Activated naive CD8-positive, alpha-beta T cell treated with anti-CD3 and anti-CD28 coated beads, Interleukin-2, amount 10 ng/mL, durations not matched to agents 7 days and 5 days (primary cell): ENCODE measurements around the gene KNTC1. TPM values are rescaled to one million over a fixed set of nuclear protein-coding genes. Genes with fewer than 3 reads are reported as not detected.
"Not testable (repeated sequence)": the region's sequence is repeated elsewhere in the genome, so short reads cannot be mapped to it uniquely, and the experiment has no call there.

ENCODE experiments used
- ATAC-seq: fragments of 150-1000 bp; cut with Tn5 transposase; one replicate; pipeline ENCODE4 v1.10.0; 2021; ENCODE audit warnings: low read depth, moderate library complexity
- POLR2A ChIA-PET: fragments of 350-600 bp; sonication (Branson Sonifier 250); formaldehyde crosslinking; loops from one replicate; lab custom pipeline; 2021; ENCODE audit warnings: antibody characterized with exemption; lab: Charles Lee
- DNase-seq: peaks from one replicate; pipeline ENCODE4 v3.0.0; 2021
- H3K27ac Mint-ChIP-seq: one replicate; pipeline ENCODE4 v1.8.0; 2022; ENCODE audit warnings: mild to moderate bottlenecking, mixed read lengths
- H3K27me3 Mint-ChIP-seq: one replicate; pipeline ENCODE4 v1.8.0; 2022; ENCODE audit warnings: mild to moderate bottlenecking, moderate library complexity, mixed read lengths
- H3K36me3 Mint-ChIP-seq: one replicate; pipeline ENCODE4 v1.8.0; 2021; ENCODE audit warnings: mild to moderate bottlenecking, mixed read lengths
- H3K4me1 Mint-ChIP-seq: one replicate; pipeline ENCODE4 v1.8.0; 2021; ENCODE audit warnings: mixed read lengths
- H3K4me3 Mint-ChIP-seq: one replicate; pipeline ENCODE4 v1.8.0; 2022; ENCODE audit warnings: mild to moderate bottlenecking, moderate library complexity, mixed read lengths
- H3K9me3 Mint-ChIP-seq: one replicate; pipeline ENCODE4 v1.8.0; 2021; ENCODE audit warnings: mixed read lengths
- total RNA-seq, 2 experiments: library from RNA; stranded (reverse); gene quantifications; one replicate each; pipeline ENCODE4 v1.2.3, GENCODE V29; 2021

The KNTC1 gene
- total RNA-seq: 100 to 1,000 TPM; 125 to 130 TPM

- no peak within 1 kb of the TSS for H3K4me3 Mint-ChIP-seq
- no peaks in the 10 kb centered on the region for H3K9me3 Mint-ChIP-seq
- POLR2A ChIA-PET: interaction anchor here (0.6 to 6.4 kb wide), 20 partner anchors 8 to 1075 kb away, joined by 3 to 145 read pairs (median 3); partner anchors contain the start of genes DDX55, DENR, DIABLO and MPHOSPH9
- H3K27ac Mint-ChIP-seq: no peak within 1 kb of the TSS
- H3K36me3 Mint-ChIP-seq: peaks cover 25% of the 10 kb centered on the region
- H3K27me3 Mint-ChIP-seq: no peaks in the 10 kb centered on the region
- ATAC-seq: peak; percentile 91
- peak; percentile 91 for DNase-seq
- peaks cover 34% of the 10 kb centered on the region for H3K4me1 Mint-ChIP-seq
Observed at GRCh38 chr12:122526683-122527477, at the start of gene KNTC1, which contains the start of gene RSRC2. KNTC1 (plus strand) TSS chr12:122527249; CDS start chr12:122530064, 2,815 bp downstream. RSRC2 (minus strand) TSS chr12:122526936; CDS start chr12:122526853, 83 bp downstream.

DNA sequence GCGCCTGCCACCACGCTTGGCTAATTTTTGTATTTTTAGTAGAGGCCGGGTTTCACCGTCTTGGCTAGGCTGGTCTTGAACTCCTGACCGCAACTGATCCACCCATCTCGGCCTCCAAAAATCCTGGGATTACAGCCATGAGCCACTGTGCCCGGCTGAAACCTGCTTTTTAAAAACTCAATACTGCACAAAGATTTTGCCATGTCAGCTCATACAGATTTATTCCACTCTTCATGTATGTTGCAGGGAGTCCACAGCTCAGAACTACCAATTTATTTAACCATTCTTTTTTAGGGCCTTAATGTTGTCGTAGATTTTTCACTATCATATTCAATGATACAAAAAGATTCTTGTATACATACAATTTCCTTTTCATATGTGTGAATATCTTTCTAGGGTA is 46.3 kb upstream of the KNTC1 start:
- Mint-ChIP-seq H3K4me3 (no peak overlapping the region), H3K4me1 (peaks cover 3% of the 10 kb centered on the region), H3K36me3 (peaks cover 43% of the 10 kb centered on the region), H3K9me3 (no peaks in the 10 kb centered on the region), H3K27me3 (no peaks in the 10 kb centered on the region), H3K27ac (no peak overlapping the region)
- no peak for DNase-seq
- ATAC-seq: no peak
- POLR2A ChIA-PET: no interaction called here

DNA sequence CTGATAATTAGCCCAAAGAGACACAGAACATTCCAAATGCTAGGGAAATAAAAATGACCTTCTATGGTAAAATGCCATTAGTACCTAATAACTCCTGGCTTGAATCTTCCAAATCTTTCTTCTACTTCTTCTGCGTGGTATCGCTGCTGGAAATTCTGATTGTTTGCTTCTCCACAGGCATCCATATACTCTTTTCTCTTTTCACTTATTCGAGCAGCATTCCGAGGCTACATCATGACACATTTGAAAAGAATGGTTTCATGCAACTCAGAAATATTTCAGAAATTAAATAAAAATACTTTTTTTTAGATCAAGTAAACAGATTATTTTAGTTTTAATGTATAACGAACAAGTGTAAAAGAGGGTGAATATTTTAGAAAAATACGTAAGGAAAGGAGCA is 45.2 kb upstream of the KNTC1 start:
- Mint-ChIP-seq H3K4me1 (peaks cover 3% of the 10 kb centered on the region), H3K9me3 (no peaks in the 10 kb centered on the region), H3K27me3 (no peaks in the 10 kb centered on the region), H3K27ac (no peak overlapping the region), H3K4me3 (no peak overlapping the region), H3K36me3 (peaks cover 39% of the 10 kb centered on the region)
- ATAC-seq: no peak
- DNase-seq: no peak
- POLR2A ChIA-PET: no interaction called here

- no peak for ATAC-seq
- Mint-ChIP-seq H3K27ac (no peak overlapping the region), H3K36me3 (peaks cover 33% of the 10 kb centered on the region), H3K4me1 (peaks cover 3% of the 10 kb centered on the region), H3K4me3 (no peak overlapping the region), H3K27me3 (no peaks in the 10 kb centered on the region), H3K9me3 (no peaks in the 10 kb centered on the region)
- DNase-seq: no peak
- POLR2A ChIA-PET: interaction anchor here (0.7 kb wide), 1 partner anchor 268 kb away, joined by 3 read pairs; no protein-coding TSS in a partner anchor
Observed at GRCh38 chr12:122483969-122484368, 43.1 kb upstream of the KNTC1 start.

GRCh38 chr12:122484385-122484784 is 42.7 kb upstream of the KNTC1 start:
- POLR2A ChIA-PET: interaction anchor here (0.7 to 1.9 kb wide), 2 partner anchors 16 to 269 kb away, joined by 3 to 6 read pairs; partner anchors contain the start of gene ZCCHC8
- peaks cover 37% of the 10 kb centered on the region for H3K36me3 Mint-ChIP-seq
- ATAC-seq, H3K4me1 Mint-ChIP-seq, DNase-seq, H3K27me3 Mint-ChIP-seq, H3K27ac Mint-ChIP-seq, H3K9me3 Mint-ChIP-seq, H3K4me3 Mint-ChIP-seq: not testable (repeated sequence)

DNA sequence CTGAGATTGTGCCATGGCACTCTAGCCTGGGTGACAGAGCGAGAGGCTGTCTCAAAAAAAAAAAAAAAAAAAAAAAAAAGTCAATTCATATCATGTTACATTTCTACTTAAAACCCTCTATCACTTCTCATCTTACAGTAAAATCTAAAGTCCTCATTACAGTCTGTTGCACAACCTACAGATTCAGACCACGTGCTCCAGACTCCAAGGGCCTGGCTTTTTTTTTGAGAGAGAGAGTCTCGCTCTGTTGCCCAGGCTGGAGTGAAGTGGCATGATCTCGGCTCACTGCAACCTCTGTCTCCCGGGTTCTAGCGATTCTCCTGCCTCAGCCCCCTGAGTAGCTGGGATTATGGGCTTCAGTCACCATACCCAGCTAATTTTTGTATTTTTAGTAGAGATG is 40.7 kb upstream of the KNTC1 start:
- not testable (repeated sequence) for H3K4me3 Mint-ChIP-seq, ATAC-seq, H3K27ac Mint-ChIP-seq, H3K9me3 Mint-ChIP-seq, H3K27me3 Mint-ChIP-seq, DNase-seq, H3K4me1 Mint-ChIP-seq
- H3K36me3 Mint-ChIP-seq: peaks cover 32% of the 10 kb centered on the region
- POLR2A ChIA-PET: interaction anchor here (1.9 kb wide), 1 partner anchor 14 kb away, joined by 6 read pairs; the partner anchor contains the start of gene ZCCHC8

- POLR2A ChIA-PET: no interaction called here
- Mint-ChIP-seq H3K27ac (no peak overlapping the region), H3K9me3 (no peaks in the 10 kb centered on the region), H3K27me3 (no peaks in the 10 kb centered on the region), H3K36me3 (peaks cover 34% of the 10 kb centered on the region), H3K4me3 (no peak overlapping the region), H3K4me1 (peaks cover 5% of the 10 kb centered on the region)
- ATAC-seq: no peak
- no peak for DNase-seq
Observed at GRCh38 chr12:122486805-122487426, 40.1 kb upstream of the KNTC1 start.

DNA sequence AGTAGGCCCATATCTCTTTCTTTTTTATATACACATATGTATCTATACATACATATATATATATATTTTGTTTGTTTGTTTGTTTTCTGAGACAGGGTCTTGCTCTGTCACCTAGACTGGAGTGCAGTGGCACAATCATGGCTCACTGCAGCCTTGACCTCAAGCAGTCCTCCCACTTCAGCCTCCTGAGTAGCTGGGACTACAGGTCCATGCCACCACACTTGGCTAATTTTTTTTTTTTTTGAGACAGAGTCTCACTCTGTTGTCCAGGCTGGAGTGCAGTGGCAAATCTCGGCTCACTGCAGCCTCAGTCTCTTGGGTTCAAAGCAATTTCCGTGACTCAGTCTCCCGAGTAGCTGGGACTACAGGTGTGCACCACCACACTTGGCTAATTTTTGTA is 39.2 kb upstream of the KNTC1 start:
- H3K27me3 Mint-ChIP-seq, H3K4me1 Mint-ChIP-seq, POLR2A ChIA-PET, H3K4me3 Mint-ChIP-seq, DNase-seq, H3K9me3 Mint-ChIP-seq, H3K27ac Mint-ChIP-seq, ATAC-seq: not testable (repeated sequence)
- H3K36me3 Mint-ChIP-seq: peaks cover 36% of the 10 kb centered on the region

DNA sequence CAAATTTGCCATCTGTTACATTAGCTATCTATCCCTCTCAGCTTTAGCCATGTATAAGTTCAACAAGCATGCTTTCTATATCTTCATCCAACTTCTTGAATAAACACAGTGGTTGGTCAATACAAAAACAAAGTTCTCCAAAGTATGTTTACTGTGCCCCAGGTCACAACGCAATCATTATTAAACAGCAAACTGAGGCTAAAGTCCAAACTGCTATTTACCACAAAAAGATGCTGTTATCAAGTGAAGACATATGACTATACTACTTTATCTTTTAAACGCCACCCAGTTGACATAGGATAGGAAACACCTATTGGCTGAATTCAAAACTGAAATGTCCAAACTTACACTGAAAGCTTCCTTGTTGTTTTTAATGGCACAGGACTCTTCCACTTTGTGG is 38.0 kb upstream of the KNTC1 start:
- peaks cover 34% of the 10 kb centered on the region for H3K36me3 Mint-ChIP-seq
- ATAC-seq (no peak), DNase-seq (no peak)
- POLR2A ChIA-PET: interaction anchor here (0.9 kb wide), 1 partner anchor 12 kb away, joined by 4 read pairs; the partner anchor contains the start of gene ZCCHC8
- H3K4me1 Mint-ChIP-seq: peaks cover 7% of the 10 kb centered on the region
- H3K4me3 Mint-ChIP-seq: no peak overlapping the region
- no peaks in the 10 kb centered on the region for H3K9me3 Mint-ChIP-seq
- peak overlapping the region; percentile 63 for H3K27ac Mint-ChIP-seq
- H3K27me3 Mint-ChIP-seq: no peaks in the 10 kb centered on the region

- H3K9me3 Mint-ChIP-seq: no peaks in the 10 kb centered on the region
- DNase-seq (no peak), ATAC-seq (no peak)
- peaks cover 27% of the 10 kb centered on the region for H3K36me3 Mint-ChIP-seq
- no peak overlapping the region for H3K4me3 Mint-ChIP-seq
- H3K27me3 Mint-ChIP-seq: no peaks in the 10 kb centered on the region
- POLR2A ChIA-PET: interaction anchor here (3.1 kb wide), 1 partner anchor 8 kb away, joined by 17 read pairs; the partner anchor contains the start of gene ZCCHC8
- no peak overlapping the region for H3K27ac Mint-ChIP-seq
- peaks cover 7% of the 10 kb centered on the region for H3K4me1 Mint-ChIP-seq
Observed at GRCh38 chr12:122491991-122492390, 35.1 kb upstream of the KNTC1 start.

- POLR2A ChIA-PET: interaction anchor here (1.2 kb wide), 1 partner anchor 33 kb away, joined by 3 read pairs; no protein-coding TSS in a partner anchor
- not testable (repeated sequence) for H3K9me3 Mint-ChIP-seq, H3K27me3 Mint-ChIP-seq, DNase-seq, H3K27ac Mint-ChIP-seq, ATAC-seq, H3K4me1 Mint-ChIP-seq, H3K4me3 Mint-ChIP-seq
- peaks cover 24% of the 10 kb centered on the region for H3K36me3 Mint-ChIP-seq
Observed at GRCh38 chr12:122493222-122493621, 33.8 kb upstream of the KNTC1 start.

- DNase-seq (no peak), ATAC-seq (no peak)
- Mint-ChIP-seq H3K4me3 (no peak overlapping the region), H3K4me1 (peaks cover 16% of the 10 kb centered on the region), H3K27ac (peak overlapping the region; percentile 12), H3K9me3 (no peaks in the 10 kb centered on the region), H3K36me3 (peaks cover 18% of the 10 kb centered on the region), H3K27me3 (no peaks in the 10 kb centered on the region)
- POLR2A ChIA-PET: no interaction called here
Observed at GRCh38 chr12:122495258-122495657, 31.8 kb upstream of the KNTC1 start.

- ATAC-seq (peak; percentile 24), DNase-seq (no peak)
- no peaks in the 10 kb centered on the region for H3K27me3 Mint-ChIP-seq
- POLR2A ChIA-PET: interaction anchor here (0.5 to 5.6 kb wide), 22 partner anchors 9 to 1921 kb away, joined by 3 to 145 read pairs (median 6); partner anchors contain the start of genes DIABLO, KMT5A, KNTC1 and MPHOSPH9
- peaks cover 27% of the 10 kb centered on the region for H3K4me1 Mint-ChIP-seq
- H3K4me3 Mint-ChIP-seq: peak overlapping the region; percentile 98
- H3K9me3 Mint-ChIP-seq: no peaks in the 10 kb centered on the region
- H3K27ac Mint-ChIP-seq: peak overlapping the region; percentile 99
- peaks cover 14% of the 10 kb centered on the region for H3K36me3 Mint-ChIP-seq
Observed at GRCh38 chr12:122499991-122500684, 26.9 kb upstream of the KNTC1 start.
